Mucosa of descending colon (tissue), 3 donors: ENCODE results near the gene HS6ST2. TPM values are rescaled to one million over a fixed set of nuclear protein-coding genes. Genes with fewer than 3 reads are reported as not detected.
A peak's percentile ranks its signal among the peaks of the same experiment; 100 is the strongest.

Experiments used
- ATAC-seq: fragments of 200-7000 bp; cut with Tn5 transposase; one replicate; pipeline ENCODE4 v1.9.1; 2020; ENCODE audit warnings: mild to moderate bottlenecking, moderate library complexity
- DNase-seq, 3 donors: peaks; one replicate each; pipeline ENCODE4 v3.0.0-alpha.2; 2020
- H3K36me3 ChIP-seq: fragments of 200-600 bp; one replicate; pipeline ENCODE4 v1.8.0; 2021; ENCODE audit warnings: low read depth, mild to moderate bottlenecking
- H3K4me1 ChIP-seq: fragments of 200-600 bp; one replicate; pipeline ENCODE4 v1.8.0; 2021; ENCODE audit warnings: low read depth, mild to moderate bottlenecking
- H3K4me3 ChIP-seq: fragments of 200-600 bp; one replicate; pipeline ENCODE4 v1.8.0; 2021; ENCODE audit warnings: mild to moderate bottlenecking
- H3K9me3 ChIP-seq: fragments of 200-600 bp; one replicate; pipeline ENCODE4 v1.8.0; 2021; ENCODE audit warnings: mild to moderate bottlenecking
- CTCF ChIP-seq: fragments of 200-600 bp; IDR thresholded peaks from one replicate; pipeline ENCODE4 v1.8.0; 2022; ENCODE audit warnings: antibody characterized with exemption, mild to moderate bottlenecking
- intact Hi-C, 2 donors: fragments of 100-400 bp; cut with DNase I in 1 of 2; cut with micrococcal nuclease in 1 of 2; formaldehyde crosslinking; loops; one replicate each; pipeline versions ENCODE4 v1.11.0 to v1.11.1; 2022; cut with DNase I, micrococcal nuclease
- total RNA-seq, 3 donors: library from RNA; stranded (reverse); fragmentation: NEBNext Ultra II Directional in 2 of 3; extraction: Animal tissue kit (Norgen Biotek cat#: 25700) in 2 of 3; gene quantifications; one replicate each; pipeline versions ENCODE4 v1.2.1 to v1.2.4, GENCODE V29; 2021 to 2023
- donor health status: DM: no; HTN: no; CAD: no; lungs with moderate emphysema.
- donor health status: DM: no; HTN: no; CAD: no.
- donor health status: DM: no; HTN: yes; CAD: no.

Gene HS6ST2
- total RNA-seq, 3 donors from 2014 or later: 0.38 to 1.5 (median 0.52) TPM

DNA sequence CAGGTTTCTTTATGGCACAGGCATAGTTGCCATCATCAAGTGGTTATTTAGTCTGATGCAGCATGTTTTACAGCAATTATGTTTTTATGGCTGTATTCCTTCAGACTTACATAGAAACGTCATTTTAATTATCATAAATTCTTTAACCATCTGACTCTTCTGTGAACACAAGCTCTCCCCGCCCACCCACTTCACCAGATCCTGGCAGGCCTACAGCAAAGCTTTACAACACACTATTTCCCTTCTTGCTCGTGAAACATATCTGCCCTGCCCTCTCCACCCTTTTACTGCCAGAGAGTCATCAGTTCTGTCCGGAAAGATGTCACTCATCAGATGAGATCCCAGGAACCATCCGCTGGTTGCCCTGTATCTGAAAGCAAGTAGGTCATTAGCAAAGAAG lies 120.5 kb downstream of the HS6ST2 start:
- intact Hi-C loops: no loop called here
- no peak for TF ChIP-seq CTCF
- no peaks in the 10 kb centered on the region for H3K9me3 ChIP-seq
- DNase-seq: peak; percentile 57 to 70 (median 63)
- H3K4me1 ChIP-seq: no peaks in the 10 kb centered on the region
- no peak overlapping the region for H3K4me3 ChIP-seq
- no peaks in the 10 kb centered on the region for H3K36me3 ChIP-seq
- ATAC-seq: peak; percentile 93

DNA sequence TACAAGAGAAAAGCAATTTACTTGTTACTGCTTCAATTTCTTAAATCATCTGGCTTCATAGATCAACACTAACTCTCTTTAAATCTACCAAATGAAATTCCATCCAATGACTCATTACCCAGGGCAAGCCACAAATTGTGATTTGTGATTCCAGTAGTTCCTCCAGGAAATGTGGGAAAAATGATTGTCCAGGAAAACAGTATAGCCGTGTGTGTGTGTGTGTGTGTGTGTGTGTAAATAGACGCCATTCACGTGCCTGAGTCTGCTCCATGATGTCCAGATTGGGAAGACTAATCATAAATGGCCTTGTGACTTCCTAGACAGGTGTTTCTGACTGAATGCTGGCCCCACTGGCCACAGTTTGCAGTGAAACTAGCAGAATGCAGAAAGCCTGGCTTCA lies 121.3 kb downstream of the HS6ST2 start:
- ATAC-seq: peak; percentile 77
- no peak for DNase-seq
- no peak for TF ChIP-seq CTCF

GRCh38 chrX:132836471-132836870 lies 122.0 kb downstream of the HS6ST2 start:
- Histone ChIP-seq H3K9me3 (no peaks in the 10 kb centered on the region), H3K4me1 (no peaks in the 10 kb centered on the region), H3K4me3 (no peak overlapping the region), H3K36me3 (no peaks in the 10 kb centered on the region)
- DNase-seq: no peak
- intact Hi-C loops: no loop called here
- TF ChIP-seq CTCF: no peak
- ATAC-seq: no peak

More for the DNA sequence above, 121.3 kb downstream of the HS6ST2 start:
- H3K9me3 ChIP-seq: no peaks in the 10 kb centered on the region
- H3K36me3 ChIP-seq: no peaks in the 10 kb centered on the region
- no peak overlapping the region for H3K4me3 ChIP-seq
- intact Hi-C loops: no loop called here
- H3K4me1 ChIP-seq: no peaks in the 10 kb centered on the region

DNA sequence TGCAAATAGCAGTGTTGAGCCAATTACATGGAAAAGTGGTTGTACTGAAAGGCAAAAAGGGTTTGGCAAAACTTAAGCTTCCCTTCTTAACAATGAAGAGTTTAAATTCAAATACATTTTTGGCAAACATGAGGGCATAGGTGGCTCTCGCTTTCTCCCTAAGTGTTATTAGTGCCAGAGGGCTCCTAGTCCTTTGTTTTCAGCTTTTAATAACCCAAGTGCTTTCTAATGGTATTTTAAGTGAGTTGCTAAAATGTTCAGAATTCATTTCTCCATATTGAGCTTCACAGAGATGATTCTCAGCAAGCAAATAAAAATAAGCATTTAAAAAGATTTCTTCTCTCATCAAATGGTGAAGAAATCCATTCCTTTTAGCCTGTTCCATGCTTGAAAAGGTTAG lies 123.7 kb downstream of the HS6ST2 start:
- ATAC-seq: no peak
- H3K9me3 ChIP-seq: no peaks in the 10 kb centered on the region
- intact Hi-C loops: no loop called here

DNA sequence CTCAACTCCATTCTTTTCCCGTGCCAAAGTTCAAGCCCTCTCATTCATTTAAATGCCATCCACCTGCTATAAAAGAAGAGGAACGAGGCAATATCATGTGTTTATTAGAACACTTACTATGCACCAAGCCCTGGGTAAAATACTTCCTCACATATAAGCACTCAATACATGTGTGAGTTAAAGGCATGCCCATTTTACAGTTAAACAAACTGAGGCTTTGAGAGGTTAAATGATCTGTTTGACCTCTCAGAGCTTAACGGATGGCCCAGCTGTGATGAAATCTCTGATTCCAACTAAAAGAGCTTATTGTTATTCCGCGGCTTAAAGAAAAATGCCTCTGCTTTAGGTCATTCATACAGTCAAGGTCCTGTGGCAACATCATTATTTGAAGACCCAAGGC lies 124.3 kb downstream of the HS6ST2 start:
- Histone ChIP-seq H3K36me3 (no peaks in the 10 kb centered on the region), H3K4me3 (no peak overlapping the region), H3K9me3 (no peaks in the 10 kb centered on the region), H3K4me1 (no peaks in the 10 kb centered on the region)
- TF ChIP-seq CTCF: no peak
- intact Hi-C loops: no loop called here
- DNase-seq (no peak), ATAC-seq (peak; percentile 24)

More for the DNA sequence above, 123.7 kb downstream of the HS6ST2 start:
- DNase-seq: no peak
- H3K4me1 ChIP-seq: no peaks in the 10 kb centered on the region
- no peak overlapping the region for H3K4me3 ChIP-seq
- no peaks in the 10 kb centered on the region for H3K36me3 ChIP-seq
- TF ChIP-seq CTCF: no peak

DNA sequence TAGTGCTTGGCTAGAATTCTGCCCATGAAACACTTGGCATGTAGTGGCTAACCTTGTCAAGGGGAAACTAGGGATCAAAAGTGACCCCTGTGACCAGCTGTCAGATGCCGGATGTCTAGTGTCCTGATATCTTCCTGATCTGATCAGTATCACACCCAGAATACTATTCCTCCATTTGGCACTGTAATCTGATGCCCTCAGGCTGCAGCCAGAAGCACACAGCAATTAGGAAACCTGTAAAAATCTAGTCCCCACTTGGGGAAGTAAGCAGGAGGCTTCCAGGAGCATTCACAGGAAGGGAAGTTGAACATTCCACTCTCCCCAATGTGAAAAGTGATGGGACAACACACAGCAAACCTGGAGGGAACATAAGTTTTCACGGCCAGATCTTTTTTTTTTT lies 125.1 kb downstream of the HS6ST2 start:
- ATAC-seq: no peak
- no peak for DNase-seq
- no peaks in the 10 kb centered on the region for H3K4me1 ChIP-seq
- no peak overlapping the region for H3K4me3 ChIP-seq
- intact Hi-C loops: no loop called here
- no peaks in the 10 kb centered on the region for H3K9me3 ChIP-seq
- no peaks in the 10 kb centered on the region for H3K36me3 ChIP-seq
- no peak for TF ChIP-seq CTCF
